Activated CD4-positive, alpha-beta T cell treated with anti-CD3 and anti-CD28 coated beads, Interleukin-2, amount 50 U/mL, for 4 hours (primary cell): ENCODE measurements around the gene ISG20L2.
"Not testable (repeated sequence)": the region's sequence is repeated elsewhere in the genome, so short reads cannot be mapped to it uniquely, and the experiment has no call there.

Experiments
- DNase-seq, 2 experiments: peaks; one replicate each; pipeline ENCODE4 v3.0.0-alpha.2; 2020

Gene ISG20L2, protein sequence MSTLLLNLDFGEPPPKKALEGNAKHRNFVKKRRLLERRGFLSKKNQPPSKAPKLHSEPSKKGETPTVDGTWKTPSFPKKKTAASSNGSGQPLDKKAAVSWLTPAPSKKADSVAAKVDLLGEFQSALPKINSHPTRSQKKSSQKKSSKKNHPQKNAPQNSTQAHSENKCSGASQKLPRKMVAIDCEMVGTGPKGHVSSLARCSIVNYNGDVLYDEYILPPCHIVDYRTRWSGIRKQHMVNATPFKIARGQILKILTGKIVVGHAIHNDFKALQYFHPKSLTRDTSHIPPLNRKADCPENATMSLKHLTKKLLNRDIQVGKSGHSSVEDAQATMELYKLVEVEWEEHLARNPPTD

GRCh38 chr1:156728599-156729462 is at the start of gene ISG20L2:
Gene ISG20L2, minus strand, starts transcription at chr1:156728766. Its CDS starts 1,114 bp downstream, at chr1:156727652.
- peak; percentile 93 to 95 for DNase-seq

GRCh38 chr1:156777573-156777972 is 49.0 kb upstream of the ISG20L2 start:
- DNase-seq: no peak

DNA sequence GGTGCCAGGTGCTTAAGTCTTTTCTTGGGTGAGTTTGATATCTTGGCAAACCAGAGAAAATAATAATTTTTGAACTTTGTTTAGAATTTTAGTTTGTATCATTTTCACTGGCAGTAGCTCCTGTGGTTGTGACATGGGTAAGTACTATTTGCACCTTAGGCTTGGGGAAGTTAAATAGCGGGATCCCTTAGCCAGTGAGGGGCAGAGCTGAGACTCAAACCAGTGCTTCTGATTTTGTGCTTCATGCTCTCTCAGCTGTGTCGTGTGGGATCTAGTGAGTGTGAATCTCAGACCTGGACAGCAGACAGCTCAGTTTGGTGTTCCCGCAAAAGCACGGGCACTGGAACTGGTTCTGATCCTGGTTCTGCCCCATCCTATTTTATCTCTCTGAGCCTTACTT is 48.4 kb upstream of the ISG20L2 start:
- no peak for DNase-seq

DNA sequence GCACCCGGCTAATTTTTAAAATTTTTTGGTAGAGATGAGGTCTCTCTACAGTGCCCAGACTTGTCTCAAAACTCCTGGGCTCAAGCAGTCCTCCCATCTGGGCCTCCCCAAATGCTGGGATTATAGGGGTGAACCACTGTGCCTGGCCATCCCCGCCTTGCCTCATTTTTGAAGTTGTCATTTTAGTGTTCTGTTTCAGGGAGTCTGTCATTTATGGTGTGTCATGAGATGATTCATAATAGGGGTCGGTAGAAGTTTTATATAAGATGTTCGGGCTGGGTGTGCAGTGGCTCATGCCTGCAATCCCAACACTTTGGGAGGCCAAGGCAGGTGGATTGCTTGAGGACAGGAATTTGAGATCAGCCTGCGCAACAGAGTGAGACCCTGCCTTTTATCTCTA is 47.2 kb upstream of the ISG20L2 start:
- DNase-seq: no peak

DNA sequence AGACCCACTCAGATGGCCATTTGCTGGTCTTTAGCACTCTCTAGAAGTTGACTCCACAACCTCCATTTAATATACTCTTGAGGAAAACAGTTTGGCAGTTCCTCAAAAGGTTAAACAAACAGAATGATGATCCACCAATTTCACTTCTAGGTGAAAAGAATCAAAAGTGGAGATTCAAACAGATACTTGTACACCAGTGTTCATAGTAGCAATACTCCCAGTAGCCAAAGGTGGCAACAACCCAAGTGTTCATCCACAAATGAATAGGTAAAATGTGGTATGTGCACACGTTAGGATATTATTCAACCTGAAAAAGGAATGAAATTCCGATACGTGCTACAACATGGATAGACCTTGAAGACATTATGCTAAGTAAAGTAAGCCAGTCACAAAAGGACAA is 45.0 kb upstream of the ISG20L2 start:
- no peak for DNase-seq

GRCh38 chr1:156772728-156773497 is 44.3 kb upstream of the ISG20L2 start:
- DNase-seq: no peak

GRCh38 chr1:156772222-156772621 is 43.7 kb upstream of the ISG20L2 start:
- DNase-seq: no peak

GRCh38 chr1:156768610-156769295 is 40.2 kb upstream of the ISG20L2 start:
- DNase-seq: no peak

DNA sequence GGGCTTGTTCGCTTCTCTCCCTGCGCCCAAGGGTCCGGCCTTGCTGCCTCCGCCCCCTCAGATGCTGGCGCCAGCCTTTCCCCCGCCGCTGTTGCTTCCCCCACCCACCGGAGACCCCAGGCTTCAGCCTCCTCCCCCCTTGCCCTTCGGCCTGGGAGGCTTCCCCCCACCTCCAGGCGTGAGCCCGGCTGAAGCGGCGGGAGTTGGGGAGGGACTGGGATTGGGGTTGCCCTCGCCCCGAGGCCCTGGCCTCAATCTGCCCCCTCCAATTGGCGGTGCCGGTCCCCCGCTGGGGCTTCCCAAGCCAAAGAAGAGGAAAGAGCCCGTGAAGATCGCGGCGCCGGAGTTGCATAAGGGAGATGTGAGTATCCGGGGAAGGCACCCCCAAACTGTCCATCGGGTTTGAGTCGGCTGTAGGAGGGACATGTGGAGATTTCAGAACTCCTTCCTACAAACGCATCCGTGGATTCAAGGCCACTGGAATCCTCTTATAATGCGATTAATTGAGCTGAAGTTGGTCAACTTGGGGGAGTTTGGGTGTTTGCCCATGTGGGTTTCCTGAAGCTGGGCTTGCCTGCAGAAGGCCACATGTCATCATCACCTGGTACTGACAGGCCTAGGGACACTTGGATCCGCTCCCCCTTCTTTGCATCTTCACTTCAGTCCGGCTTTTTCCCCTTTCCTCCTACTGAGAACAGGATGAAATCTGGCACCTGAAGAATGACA is 39.5 kb upstream of the ISG20L2 start:
- no peak for DNase-seq

- peak; percentile 96 to 97 for DNase-seq
These were observed 38.7 kb upstream of the ISG20L2 start, which contains the start of gene PRCC for GRCh38 chr1:156767101-156767878. Gene PRCC, plus strand, starts transcription at chr1:156767535. Its CDS starts 237 bp downstream, at chr1:156767772.

DNA sequence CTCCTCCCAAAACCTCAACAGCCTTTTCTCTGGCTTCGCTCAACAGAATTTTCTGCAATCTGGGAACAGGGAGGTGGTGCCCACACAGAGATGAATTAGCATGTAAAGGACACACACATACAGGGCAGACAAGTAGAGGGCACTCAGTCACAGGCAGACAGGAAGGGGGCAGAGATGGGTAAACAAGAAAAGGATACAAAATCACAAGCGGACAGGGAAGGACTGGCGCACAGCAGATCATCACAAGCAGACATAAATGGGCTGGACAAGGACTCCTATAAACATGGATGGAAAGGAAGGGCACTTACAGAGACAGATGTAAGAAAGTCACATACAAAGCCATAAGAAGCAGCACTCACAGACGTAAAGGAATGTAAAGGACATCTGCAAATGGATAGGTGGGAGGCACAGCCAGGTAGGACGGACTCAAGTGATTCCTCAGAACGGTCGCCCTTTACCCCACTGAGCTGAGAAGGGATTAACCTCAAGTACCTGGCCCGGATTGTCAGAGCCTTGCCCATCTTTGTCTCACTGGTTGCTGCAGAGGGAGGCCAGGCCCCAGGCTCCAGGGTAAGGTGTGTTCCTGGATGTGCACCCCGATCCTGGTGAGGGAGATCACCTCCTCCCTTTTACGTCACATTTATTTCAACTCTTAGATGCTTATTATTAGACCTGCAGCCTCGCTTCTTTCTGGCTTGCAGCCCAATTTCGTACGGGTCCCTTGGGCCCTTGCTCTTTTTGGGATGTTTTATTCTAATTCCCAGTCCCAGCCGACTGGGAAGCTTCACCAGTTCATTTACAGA is 37.9 kb upstream of the ISG20L2 start:
- no peak for DNase-seq

- no peak for DNase-seq
These were observed 37.1 kb upstream of the ISG20L2 start for GRCh38 chr1:156765666-156766065.

GRCh38 chr1:156765136-156765535 is 36.6 kb upstream of the ISG20L2 start:
- not testable (repeated sequence) for DNase-seq

GRCh38 chr1:156760796-156761104 is 32.2 kb upstream of the ISG20L2 start:
- DNase-seq: no peak

GRCh38 chr1:156760092-156760795 is 31.7 kb upstream of the ISG20L2 start:
- DNase-seq: no peak

DNA sequence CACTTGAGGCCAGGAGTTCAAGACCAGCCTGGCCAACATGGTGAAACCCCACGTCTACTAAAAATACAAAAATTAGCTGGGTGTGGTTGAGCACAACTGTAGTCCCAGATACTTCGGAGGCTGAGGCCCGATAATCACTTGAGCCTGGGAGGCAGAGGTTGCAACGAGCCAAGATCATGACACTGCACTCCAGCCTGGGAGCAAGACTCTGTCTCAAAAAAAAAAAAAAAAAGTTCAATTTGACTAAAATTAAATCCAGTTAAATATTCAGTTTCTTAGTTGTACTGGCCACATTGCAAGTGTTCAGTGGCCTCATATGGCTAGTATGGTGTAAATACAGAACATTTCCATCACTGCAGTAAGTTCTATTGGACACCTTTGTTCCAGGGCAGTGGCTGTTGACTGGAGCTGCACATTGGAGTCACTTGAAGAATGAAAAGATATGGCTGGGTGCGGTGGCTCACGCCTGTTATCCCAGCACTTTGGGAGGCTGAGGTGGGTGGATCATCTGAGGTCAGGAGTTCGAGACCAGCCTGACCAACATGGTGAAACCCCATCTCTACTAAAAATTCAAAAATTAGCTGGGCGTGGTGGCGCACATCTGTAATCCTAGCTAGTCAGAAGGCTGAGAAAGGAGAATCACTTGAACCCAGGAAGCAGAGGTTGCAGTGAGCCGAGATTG is 29.1 kb upstream of the ISG20L2 start:
- DNase-seq: not testable (repeated sequence)

DNA sequence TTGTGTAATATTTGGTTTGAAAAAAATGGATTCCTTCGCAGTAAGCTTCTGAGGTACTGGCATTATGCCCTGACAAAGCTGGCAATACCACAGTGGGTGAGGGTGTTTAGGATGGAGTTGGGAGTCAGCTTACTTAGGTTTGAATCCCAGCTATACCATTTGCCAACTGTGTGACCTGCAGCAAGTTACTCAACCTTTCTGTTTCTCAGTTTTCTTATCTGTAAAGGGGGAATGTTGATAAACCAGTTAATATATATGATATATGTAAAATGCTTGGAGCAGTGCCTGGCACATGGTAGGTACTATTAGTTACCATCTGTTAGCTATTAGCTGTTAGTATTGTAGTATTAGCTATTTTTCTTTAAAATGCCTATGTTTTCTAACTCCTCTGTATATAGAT is 27.8 kb upstream of the ISG20L2 start:
- no peak for DNase-seq

GRCh38 chr1:156755527-156755950 is 27.0 kb upstream of the ISG20L2 start:
- DNase-seq: no peak

GRCh38 chr1:156754219-156754618 is 25.7 kb upstream of the ISG20L2 start:
- no peak for DNase-seq
